Stimulated activated CD4-positive, alpha-beta T cell treated with anti-CD3 and anti-CD28 coated beads, Interleukin-15, amount 100 ng/mL, for 24 hours (primary cell): ENCODE results near the gene OR10G6.
"Not testable (repeated sequence)": the region's sequence is repeated elsewhere in the genome, so short reads cannot be mapped to it uniquely, and the experiment has no call there.

Source experiments
- DNase-seq: peaks from one replicate; pipeline ENCODE4 v3.0.0-alpha.2; 2020

Gene OR10G6, protein sequence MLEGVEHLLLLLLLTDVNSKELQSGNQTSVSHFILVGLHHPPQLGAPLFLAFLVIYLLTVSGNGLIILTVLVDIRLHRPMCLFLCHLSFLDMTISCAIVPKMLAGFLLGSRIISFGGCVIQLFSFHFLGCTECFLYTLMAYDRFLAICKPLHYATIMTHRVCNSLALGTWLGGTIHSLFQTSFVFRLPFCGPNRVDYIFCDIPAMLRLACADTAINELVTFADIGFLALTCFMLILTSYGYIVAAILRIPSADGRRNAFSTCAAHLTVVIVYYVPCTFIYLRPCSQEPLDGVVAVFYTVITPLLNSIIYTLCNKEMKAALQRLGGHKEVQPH

DNA sequence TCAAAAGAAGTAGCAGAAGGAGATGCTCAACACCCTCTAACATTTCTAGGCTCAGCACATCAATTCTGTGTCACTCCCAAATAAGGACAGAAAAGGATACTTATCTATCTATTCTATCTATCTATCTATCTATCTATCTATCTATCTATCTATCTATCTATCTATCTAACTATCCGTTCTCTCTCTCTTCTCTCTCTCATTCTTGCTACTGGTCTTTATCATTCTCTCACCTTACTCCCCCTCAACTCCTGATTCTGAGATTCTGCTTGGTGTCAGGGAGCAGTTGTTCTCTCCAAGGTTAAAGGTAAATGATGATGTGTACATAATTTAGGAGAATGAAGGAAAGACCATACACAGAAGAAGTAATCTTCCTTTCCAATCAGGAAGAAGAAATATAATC, at the start of gene OR10G6:
OR10G6 (minus strand) TSS at position 43 of the 400 bp plus-strand sequence; CDS start at position 43, 0 bp downstream.
- DNase-seq, result no peak

DNA sequence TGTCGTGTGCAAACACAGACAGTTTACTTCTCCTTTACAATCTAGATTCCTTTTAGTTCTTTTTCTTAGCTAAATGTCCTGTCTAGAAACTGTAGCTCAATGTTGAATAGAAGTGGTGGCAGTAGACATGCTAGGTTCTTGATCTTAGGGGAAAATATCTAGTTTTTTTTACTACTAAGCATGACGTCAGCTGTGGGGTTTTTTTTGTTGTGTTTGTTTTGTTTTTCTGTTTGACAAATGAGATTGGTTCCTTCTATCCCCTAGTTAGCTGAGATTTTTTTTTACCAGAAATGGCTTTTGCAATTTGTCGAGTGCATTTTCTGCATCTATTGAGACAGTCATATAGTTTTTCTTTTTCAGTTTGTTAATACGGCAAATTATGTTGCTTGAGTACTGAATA, 48.5 kb upstream of the OR10G6 start:
- DNase-seq, result no peak

DNA sequence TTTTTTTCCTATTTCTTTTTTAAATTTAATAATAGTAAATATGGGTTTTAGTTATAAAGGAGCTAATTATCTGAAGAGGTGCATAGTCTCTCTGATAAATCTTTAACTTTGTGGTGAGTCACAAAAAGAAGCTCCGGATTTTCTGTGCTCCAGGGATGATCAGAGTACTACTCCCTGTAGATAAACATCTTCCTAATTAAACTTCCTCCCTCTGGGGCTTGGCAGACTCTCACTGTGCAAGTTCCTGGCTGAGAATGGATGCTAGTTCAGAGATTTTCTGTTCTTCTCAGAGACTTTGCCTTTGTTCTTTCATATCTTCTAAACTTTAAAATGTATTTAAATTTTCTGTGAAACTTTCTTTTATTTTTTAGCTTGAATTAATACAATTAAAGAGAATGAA, 46.3 kb upstream of the OR10G6 start, which contains the start of gene OR10G7:
OR10G7 (minus strand) TSS at position 72 of the 400 bp plus-strand sequence. CDS start 2,324 bp downstream, outside the sequence.
- no peak for DNase-seq

DNA sequence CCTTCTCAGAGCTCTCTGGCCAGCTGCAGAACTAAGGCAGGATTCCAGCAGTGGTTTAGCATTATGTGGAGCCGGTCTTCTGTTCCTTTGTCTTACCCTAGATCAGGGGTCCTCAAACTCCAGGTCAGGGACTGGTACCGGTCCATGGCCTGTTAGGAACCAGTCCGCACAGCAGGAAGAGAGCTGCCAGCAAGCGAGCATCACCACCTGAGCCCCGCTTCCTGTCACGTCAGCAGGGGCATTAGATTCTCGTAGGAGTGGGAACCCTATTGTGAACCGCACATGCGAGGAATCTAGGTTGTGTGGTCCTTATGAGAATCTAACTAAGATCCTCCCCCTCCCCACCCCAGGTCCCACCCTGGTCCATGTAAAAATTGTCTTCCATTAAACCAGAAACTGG, 44.6 kb upstream of the OR10G6 start:
- DNase-seq, result no peak

DNA sequence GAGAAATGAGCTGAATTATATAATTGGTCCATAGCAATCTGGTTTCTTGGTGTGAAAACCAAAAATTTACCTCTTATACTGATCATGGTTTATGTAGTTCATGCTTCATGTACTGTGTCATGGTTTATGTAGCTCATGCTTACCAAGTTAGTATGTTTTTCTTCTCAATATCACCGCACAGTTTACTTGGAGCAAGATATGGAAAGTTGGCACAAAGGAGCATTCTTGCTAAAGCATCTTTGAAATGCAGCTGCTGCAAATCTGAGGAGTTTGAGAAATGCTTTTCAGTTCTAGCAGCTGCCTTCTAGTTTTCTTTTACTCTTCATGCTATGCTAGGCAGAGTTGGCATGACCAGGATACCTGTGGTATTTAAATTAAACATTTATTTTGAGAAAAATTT, 41.7 kb upstream of the OR10G6 start:
- DNase-seq, result no peak

DNA sequence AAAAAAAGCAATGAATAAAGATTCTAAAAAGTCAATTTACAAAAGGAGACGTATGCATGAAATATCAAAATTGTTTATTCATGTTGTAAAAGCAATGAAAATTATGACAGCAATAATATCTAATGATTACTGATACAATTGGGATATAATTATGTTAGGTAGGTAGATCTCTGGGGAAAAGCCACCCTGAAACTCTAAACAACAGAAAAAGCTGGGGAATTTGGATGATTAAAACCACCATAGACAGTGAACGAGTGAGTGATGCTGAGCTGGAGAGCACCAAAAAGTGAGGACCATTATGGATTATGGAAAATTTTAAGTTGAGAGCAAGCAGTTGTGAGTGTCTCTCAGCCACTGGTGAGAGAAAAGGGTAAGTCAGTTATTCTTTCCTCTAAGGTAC, 31.5 kb upstream of the OR10G6 start, which contains the start of gene OR10G8:
OR10G8 (plus strand) TSS at position 301 of the 400 bp plus-strand sequence. CDS start 2,825 bp downstream, outside the sequence.
- no peak for DNase-seq

DNA sequence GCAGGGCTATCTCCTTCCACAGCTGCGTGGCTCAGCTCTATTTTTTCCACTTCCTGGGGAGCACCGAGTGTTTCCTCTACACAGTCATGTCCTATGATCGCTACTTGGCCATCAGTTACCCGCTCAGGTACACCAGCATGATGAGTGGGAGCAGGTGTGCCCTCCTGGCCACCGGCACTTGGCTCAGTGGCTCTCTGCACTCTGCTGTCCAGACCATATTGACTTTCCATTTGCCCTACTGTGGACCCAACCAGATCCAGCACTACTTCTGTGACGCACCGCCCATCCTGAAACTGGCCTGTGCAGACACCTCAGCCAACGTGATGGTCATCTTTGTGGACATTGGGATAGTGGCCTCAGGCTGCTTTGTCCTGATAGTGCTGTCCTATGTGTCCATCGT, 20.9 kb upstream of the OR10G6 start:
- not testable (repeated sequence) for DNase-seq

DNA sequence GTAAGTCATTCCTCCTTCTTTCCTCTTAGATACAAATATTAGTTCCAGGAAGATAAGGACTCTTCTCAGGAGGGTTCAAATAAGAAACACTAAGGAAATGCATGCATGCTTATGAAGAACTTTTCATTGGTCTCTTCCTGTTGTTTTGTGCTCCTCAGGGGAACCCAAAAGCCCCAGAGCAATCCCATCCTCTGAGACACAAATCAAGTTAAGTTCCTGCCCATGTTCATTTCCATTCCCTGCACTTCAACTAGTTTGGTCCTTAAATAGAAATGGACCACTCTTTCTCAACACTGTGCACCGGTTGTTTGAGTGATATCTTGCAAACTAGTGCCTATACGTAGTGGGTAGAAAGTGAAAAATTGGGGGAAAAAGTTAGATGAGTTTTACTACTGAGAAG, 17.7 kb upstream of the OR10G6 start, which contains the start of gene OR10G4:
OR10G4 (plus strand) TSS at position 301 of the 400 bp plus-strand sequence. CDS start 2,578 bp downstream, outside the sequence.
- no peak for DNase-seq

DNA sequence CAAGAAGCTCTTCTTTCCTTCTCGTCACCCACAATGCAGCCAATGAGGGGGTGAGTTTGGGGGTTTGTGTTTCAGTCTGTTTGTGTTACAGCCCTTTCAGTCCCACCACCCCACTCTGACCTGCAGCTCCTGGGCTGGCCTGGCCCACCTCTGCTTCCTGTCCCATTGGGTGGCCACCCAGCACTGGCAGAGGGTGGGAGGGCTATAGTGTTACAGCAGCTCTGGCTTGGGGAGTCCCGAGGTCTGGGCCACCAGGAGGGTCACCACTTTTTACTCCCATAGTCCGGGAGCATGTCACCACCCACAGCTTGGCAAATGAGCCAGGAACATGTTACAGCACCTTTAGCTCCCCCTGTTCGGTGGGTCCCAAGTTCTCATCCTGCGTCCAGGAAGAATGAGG, 15.7 kb downstream of the OR10G6 start:
- DNase-seq, result no peak

DNA sequence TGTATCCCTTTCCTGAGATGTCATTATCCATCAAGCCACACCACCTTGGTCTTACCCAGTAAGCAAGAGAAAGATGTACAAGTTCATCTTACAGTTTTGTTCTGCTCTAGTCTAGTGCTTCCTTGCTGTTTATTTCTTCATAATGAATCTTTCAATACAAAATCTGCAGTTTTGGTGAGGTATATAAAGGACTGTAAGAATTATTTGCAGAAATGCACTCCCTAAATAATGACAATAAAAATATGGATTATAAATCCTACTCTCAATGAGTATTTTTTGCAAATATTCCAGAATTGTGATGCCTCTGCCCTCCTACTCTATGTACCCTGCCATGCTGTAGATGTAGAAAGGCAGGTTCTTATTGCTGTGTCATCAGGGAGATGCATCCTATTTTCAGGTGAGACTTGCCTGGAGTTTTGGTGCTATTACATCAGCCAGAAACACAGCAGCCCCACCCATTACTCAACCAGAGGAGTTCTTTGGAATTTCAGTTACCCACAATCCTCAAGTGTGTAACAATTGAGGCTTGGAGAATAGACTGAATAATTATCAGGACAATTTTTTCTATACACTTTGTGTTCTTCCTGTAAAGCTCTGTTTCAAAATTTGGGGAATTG, 17.1 kb downstream of the OR10G6 start, which contains the start of gene OR10S1:
OR10S1 (minus strand) TSS at position 51 of the 617 bp plus-strand sequence. CDS start 117 bp downstream, outside the sequence.
- DNase-seq, result no peak

DNA sequence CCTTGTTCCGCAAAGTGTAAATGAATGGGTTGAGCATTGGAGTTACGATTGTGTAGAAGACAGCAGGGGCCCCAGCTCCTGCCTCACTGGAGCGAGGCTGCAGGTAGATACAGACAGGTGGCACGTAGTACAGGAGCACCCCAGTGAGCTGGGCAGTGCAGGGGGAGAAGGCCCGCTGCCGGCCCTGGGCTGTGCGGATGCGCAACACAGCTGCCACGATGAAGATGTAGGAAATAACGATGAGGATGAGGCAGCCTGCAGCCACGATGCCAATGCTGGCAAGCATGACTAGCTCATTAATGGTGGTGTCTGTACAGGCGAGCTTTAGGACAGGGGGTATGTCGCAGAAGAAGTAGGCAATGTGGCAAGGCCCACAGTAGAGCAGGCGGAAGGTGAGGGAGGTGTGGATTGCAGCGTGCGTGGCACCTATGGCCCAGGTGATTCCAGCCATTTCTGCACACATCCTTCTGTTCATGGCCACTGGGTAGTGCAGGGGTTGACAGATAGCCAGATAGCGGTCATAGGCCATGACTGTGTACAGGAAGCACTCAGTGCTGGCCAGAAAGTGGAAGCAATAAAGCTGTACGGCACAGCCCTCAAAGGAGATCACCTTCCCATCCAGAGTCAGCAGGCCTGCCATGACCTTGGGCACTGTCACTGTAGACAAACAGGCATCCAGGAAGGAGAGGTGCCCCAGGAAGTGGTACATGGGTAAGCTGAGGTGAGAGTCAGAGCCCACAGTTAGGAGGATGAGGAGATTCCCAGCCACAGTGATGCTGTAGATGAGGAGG, 18.0 kb downstream of the OR10G6 start:
- no peak for DNase-seq

DNA sequence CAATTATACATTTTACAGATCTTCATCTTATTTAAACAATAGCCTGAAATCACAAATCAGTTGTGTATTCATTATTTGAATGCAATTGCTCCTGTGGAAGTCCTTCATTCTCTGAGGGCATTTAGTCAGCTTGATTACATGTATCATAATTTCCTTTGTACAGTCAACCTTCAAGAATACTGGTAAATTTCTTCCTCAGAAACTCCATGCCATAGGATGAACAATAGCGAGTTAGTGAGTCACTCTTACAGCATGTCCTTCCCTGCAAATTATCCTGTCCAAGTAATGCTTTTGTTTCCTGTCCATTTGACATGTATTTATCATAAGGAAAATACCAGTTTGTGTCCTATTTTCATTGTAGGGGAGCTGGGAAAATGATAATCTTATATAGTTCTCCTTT, 21.1 kb downstream of the OR10G6 start:
- no peak for DNase-seq

DNA sequence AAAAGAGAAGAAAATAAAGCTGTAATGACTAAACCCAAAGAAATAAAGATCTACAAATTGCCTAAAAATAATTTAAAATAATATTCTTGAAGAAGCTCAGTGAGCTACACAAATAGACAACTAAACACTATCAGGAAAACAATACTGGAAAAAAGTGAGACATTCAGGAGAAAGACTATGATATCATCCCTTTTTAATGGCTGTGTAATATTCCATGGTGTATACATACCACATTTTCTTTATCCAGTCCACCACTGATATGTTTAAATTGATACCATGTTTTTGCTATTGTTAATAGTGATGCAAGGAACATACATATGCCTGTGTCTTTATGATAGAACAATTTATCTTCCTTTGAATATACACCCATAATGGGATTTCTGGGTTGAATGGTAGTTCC, 38.2 kb downstream of the OR10G6 start:
- no peak for DNase-seq

DNA sequence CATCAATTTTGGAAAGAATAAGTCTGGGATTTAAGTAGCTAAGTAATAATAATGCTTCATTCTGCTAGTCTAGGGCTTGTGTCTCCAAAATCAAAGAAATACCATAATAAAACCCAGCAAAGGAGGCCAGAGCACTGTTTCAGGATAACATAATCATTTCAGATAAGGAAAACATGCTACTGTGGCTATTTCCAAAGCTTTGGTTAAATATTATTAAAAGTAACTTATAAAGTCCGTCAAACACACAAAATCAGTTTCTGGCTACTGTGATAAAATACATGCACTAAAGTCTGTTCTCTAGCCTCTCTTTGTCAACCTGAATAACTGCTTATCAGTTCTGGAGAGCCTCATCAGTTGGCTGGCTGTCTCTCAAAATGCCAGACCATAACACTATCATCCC, 49.8 kb downstream of the OR10G6 start:
- no peak for DNase-seq
